IPS-18a (cell line): ENCODE data around the gene SLC1A3.

ENCODE experiments used
- H3K27ac ChIP-seq: one replicate; pipeline ENCODE4 v1.5.1; 2013; ENCODE audit warnings: low read length
- H3K27me3 ChIP-seq: one replicate; pipeline ENCODE4 v1.6.1; 2013; ENCODE audit warnings: mild to moderate bottlenecking, low read length; ENCODE audit not compliant: control insufficient read depth, insufficient read depth
- H3K36me3 ChIP-seq: one replicate; pipeline ENCODE4 v1.6.1; 2013; ENCODE audit warnings: low read depth, low read length; ENCODE audit not compliant: control insufficient read depth
- H3K4me1 ChIP-seq: one replicate; pipeline ENCODE4 v1.6.1; 2013; ENCODE audit warnings: low read depth, low read length; ENCODE audit not compliant: control insufficient read depth
- H3K4me3 ChIP-seq: one replicate; pipeline ENCODE4 v1.5.1; 2013; ENCODE audit warnings: low read length
- H3K9ac ChIP-seq: one replicate; pipeline ENCODE4 v1.6.1; 2013; ENCODE audit warnings: mild to moderate bottlenecking, low read length, moderate library complexity
- H3K9me3 ChIP-seq: one replicate; pipeline ENCODE4 v1.6.1; 2013; ENCODE audit warnings: low read depth, low read length; ENCODE audit not compliant: control insufficient read depth

SLC1A3 gene

DNA sequence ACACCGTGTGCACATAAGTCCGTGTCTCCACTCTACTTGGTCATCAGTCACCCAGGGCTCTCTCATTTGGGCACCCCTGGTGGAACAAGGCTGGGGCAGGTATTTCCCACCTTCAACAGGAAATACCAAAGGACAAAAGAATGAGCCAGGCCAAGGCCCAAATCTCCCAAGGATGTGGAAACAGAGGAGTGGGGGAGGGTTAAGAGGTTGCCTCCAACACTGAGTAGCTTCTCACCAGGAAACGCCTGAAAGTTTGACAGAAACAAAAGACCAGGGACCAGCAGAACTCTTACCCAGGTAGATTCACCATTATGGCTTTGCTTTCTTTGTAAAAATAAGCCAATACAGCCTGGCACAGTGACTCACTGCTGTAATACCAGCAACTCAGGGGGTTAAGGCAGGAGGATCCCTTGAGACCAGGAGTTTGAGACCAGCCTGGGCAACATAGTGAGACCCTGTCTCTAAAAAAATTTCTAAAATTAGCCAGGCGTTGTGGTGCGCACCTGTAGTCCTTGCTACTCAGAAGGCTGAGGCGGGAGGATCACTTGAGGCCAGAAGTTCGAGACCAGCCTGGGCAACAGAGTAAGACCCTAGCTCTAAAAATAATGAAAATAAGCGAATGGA is 12.7 kb downstream of the SLC1A3 start:
- H3K9ac ChIP-seq = no peak overlapping the region
- no peaks in the 10 kb centered on the region for H3K36me3 ChIP-seq
- H3K27me3 ChIP-seq = no peaks in the 10 kb centered on the region
- H3K4me1 ChIP-seq = peaks cover 27% of the 10 kb centered on the region
- H3K4me3 ChIP-seq = no peak overlapping the region
- peak overlapping the region; percentile 25 for H3K27ac ChIP-seq
- H3K9me3 ChIP-seq = no peaks in the 10 kb centered on the region

DNA sequence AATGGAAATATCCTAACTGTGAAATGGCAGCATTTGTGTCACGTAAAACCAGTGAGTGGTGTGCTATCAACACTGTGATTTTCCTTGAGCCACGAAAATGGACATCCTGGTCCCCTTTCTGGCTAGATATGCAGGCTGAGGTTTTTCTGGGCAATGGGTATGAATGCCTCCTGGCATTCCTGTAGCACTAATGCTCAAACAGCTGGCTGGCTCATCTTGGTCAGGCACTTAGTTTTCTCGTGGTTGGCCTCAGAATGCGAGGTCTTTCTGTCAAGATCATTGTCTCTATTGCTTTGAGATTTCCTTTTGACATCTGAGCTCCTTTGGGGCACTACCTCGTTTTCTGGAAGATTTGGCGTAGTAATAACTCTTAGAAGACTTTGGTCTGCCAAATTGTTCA is 15.6 kb downstream of the SLC1A3 start:
- peaks cover 25% of the 10 kb centered on the region for H3K4me1 ChIP-seq
- H3K4me3 ChIP-seq = no peak overlapping the region
- H3K9ac ChIP-seq = no peak overlapping the region
- H3K9me3 ChIP-seq = no peaks in the 10 kb centered on the region
- no peak overlapping the region for H3K27ac ChIP-seq
- no peaks in the 10 kb centered on the region for H3K36me3 ChIP-seq
- H3K27me3 ChIP-seq = no peaks in the 10 kb centered on the region

DNA sequence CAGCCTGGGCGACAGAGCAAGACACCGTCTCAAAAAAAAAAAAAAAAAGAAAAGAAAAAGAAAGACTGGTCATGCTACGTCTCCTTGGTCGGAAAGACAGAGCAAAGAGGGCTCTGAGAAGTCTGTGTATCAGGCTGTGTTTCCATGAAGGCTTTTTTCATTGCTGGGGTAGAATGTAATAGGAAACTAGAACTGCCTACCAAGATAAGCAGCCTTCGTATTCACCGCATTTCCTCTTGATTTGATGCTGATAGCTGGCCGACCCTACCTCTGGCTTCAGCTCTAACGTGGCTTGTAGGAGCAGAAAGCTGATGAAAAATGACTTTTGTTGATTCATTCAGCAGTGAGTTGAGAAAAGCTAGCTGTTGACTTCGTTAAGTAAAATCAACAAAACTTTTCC is 17.4 kb downstream of the SLC1A3 start:
- H3K4me1 ChIP-seq = peaks cover 10% of the 10 kb centered on the region
- H3K27ac ChIP-seq = no peak overlapping the region
- H3K9me3 ChIP-seq = no peaks in the 10 kb centered on the region
- H3K9ac ChIP-seq = no peak overlapping the region
- H3K4me3 ChIP-seq = no peak overlapping the region
- H3K36me3 ChIP-seq = no peaks in the 10 kb centered on the region
- no peaks in the 10 kb centered on the region for H3K27me3 ChIP-seq

DNA sequence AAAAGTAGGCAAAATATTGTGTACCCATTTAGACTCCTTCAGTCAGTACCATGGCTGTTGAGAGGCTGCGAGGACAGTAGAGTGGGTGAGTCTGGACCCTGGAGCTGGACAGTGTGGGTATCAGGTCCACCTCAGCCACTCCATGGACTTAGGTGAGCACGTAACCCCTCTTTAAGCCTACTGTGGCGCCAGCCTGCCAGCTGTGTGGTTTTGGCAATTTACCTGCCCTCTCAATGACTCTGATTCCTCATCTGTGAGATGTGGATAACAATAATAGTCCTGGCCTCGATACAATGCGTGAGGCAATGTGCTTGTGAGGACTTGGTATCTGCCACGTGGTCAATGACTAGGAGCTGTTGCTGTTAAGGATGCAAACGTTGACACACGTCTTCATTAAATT is 17.9 kb downstream of the SLC1A3 start:
- no peak overlapping the region for H3K9ac ChIP-seq

DNA sequence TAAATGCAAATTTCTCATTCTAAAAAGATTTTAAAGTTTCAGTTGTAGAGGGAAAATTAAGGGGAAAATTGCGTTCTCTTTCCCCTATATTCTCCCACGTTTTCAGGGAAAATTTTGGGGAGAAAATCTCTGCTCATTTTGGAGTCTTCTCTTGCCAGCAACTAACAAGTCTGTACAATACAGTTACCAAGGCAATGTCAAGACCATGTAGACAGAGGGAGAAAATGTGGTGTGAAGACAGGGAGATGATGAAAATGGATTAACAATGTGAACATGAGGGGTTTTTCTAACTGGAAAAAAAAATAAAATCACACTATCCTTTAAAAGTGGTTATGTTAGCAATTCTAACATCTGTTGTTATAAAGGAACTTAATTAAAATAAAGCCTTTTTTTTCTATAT is 22.3 kb downstream of the SLC1A3 start:
- Histone ChIP-seq H3K9ac (no peak overlapping the region), H3K4me3 (no peak overlapping the region), H3K27ac (no peak overlapping the region), H3K9me3 (no peaks in the 10 kb centered on the region), H3K4me1 (no peaks in the 10 kb centered on the region), H3K36me3 (peaks cover 21% of the 10 kb centered on the region), H3K27me3 (no peaks in the 10 kb centered on the region)

More for the DNA sequence above, 17.9 kb downstream of the SLC1A3 start:
- Histone ChIP-seq H3K9me3 (no peaks in the 10 kb centered on the region), H3K4me3 (no peak overlapping the region), H3K27ac (no peak overlapping the region), H3K4me1 (peaks cover 9% of the 10 kb centered on the region), H3K27me3 (no peaks in the 10 kb centered on the region), H3K36me3 (no peaks in the 10 kb centered on the region)

DNA sequence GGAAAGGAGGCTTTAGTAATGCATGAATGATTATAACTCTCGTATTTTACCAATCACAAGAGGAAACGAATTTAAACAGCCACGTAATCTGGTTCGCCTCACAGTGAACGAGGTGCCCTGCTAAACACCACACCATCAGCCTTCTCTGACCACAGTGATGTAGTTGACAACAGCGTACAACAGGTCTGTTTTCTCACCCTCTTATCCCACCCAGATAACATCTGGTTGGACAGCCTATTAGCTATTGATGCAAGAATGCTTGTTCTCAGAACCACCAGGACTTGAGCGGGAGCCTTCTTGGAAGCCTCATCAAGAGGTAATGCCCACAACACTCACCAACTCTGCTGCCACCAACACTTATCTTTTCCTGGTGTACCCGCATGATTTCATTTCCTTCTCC is 23.3 kb downstream of the SLC1A3 start:
- Histone ChIP-seq H3K4me3 (no peak overlapping the region), H3K9me3 (no peaks in the 10 kb centered on the region), H3K27me3 (no peaks in the 10 kb centered on the region), H3K9ac (no peak overlapping the region), H3K4me1 (no peaks in the 10 kb centered on the region), H3K27ac (no peak overlapping the region), H3K36me3 (peaks cover 21% of the 10 kb centered on the region)

DNA sequence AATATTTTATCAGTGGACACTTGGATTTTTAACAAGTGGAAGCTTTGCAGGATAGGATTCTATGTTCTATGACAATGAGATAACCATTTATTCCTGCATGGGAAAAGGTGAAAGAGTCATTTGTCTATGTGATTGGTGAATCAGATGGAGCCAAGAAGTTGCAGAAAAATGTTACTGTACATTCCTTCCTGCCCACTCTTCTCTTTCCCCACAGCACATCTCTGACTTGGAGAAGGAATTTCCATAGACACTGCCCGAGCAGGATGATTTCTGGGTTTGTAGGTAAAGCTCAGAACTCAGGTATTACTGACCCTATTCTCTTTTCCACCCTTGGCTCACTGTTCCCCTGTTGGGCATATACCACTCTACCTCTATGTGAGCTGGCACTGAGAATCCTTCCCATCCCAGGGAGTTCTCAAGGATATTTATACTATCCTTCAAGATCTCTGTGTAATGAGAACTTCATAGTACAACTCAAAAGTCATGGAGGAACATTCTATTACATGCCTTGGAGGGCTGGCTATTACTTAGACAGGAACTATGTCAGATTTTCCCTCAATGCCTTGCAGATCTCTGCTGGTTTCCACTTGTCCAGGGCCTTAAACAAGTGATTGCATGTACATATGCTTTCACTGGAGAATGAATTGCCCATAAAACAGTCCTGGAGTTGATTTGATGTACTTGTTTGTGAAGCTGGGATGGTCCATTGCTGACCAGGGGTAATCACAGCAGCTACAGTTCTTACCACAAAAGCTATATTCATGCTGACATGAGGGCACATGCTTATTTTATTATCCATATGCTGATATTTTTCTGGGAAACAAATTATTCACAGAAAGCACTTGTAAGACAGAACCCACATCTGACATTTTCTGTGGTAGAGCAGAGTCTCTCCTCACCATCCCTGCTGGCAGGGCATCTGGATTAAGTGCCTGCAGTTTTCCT is 24.1 kb downstream of the SLC1A3 start:
- Histone ChIP-seq H3K36me3 (peaks cover 25% of the 10 kb centered on the region), H3K4me3 (no peak overlapping the region), H3K9ac (no peak overlapping the region), H3K9me3 (no peaks in the 10 kb centered on the region), H3K4me1 (no peaks in the 10 kb centered on the region), H3K27me3 (no peaks in the 10 kb centered on the region), H3K27ac (no peak overlapping the region)

DNA sequence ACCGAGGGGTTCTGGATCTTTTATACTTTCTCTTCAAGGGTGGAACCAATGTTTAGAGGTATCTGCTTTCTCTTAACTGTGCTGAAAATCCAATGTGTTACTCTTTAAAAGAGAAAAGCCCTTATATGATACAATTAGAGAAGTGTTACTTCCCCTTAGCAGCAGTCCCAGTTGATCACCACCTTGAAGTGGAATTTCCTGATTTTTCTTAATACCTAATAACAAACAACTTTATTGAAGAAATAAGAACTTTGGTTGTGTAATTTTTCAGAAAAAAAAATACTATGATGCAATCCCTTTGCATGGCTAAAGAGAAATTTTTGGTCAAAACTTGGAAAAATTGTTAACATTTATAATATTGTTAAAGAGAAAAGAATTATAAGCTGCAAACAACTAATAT is 24.7 kb downstream of the SLC1A3 start:
- Histone ChIP-seq H3K9me3 (no peaks in the 10 kb centered on the region), H3K36me3 (peaks cover 25% of the 10 kb centered on the region), H3K27me3 (no peaks in the 10 kb centered on the region), H3K9ac (no peak overlapping the region), H3K4me1 (no peaks in the 10 kb centered on the region), H3K4me3 (no peak overlapping the region), H3K27ac (no peak overlapping the region)

DNA sequence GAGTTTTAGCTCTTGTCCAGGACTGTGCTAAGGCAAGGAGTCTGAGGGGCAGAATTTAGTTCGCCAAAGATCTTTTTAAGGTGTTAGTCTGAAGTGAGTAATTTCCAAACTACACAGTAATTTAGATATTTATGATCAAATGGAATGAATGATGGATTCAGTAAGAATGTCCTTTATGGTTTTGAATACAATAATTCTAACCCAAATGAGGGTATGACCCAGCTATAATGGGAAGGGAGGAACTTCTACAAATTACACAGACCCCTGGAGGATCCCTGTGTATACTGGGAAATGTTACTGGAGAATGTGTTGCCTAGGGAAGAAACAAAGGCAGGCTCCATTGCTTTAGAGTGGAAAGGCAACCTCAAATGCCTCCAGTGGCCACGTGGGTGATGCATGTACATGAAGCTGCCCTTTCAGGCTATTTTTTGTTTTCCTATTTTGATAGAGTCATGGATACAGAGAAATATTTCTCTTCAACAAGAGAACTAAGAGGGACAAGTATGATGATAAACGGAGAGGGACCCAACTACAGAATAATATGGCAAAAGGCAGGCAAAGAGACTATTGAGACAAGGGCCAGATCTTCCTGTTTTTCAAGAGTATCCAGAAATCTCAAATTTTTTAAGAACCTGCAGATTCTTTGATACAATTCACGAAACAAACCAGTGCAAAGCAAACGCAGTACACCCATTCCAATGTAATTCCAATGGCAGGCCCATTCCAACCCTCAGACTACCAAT is 25.4 kb downstream of the SLC1A3 start:
- Histone ChIP-seq H3K36me3 (peaks cover 25% of the 10 kb centered on the region), H3K4me1 (no peaks in the 10 kb centered on the region), H3K9ac (no peak overlapping the region), H3K4me3 (no peak overlapping the region), H3K27me3 (no peaks in the 10 kb centered on the region), H3K9me3 (no peaks in the 10 kb centered on the region), H3K27ac (no peak overlapping the region)

DNA sequence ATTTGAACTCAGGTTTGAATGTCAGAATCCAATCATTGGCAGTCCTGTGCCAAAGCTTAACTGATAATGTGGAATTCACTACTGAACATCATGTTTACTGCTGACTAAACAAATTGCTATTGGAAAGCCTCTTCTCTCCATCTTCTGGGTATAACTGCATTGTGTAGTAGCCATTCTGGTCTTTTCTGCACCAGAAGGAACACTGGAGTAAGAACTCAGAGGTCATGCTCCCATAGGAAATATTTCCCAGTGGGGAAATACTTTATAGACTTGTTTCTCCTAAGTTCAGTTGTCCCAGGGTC is 25.9 kb downstream of the SLC1A3 start:
- no peak overlapping the region for H3K4me3 ChIP-seq
- H3K27ac ChIP-seq = no peak overlapping the region
- H3K27me3 ChIP-seq = no peaks in the 10 kb centered on the region
- no peaks in the 10 kb centered on the region for H3K4me1 ChIP-seq
- H3K36me3 ChIP-seq = peaks cover 25% of the 10 kb centered on the region
- H3K9me3 ChIP-seq = no peaks in the 10 kb centered on the region
- H3K9ac ChIP-seq = no peak overlapping the region

DNA sequence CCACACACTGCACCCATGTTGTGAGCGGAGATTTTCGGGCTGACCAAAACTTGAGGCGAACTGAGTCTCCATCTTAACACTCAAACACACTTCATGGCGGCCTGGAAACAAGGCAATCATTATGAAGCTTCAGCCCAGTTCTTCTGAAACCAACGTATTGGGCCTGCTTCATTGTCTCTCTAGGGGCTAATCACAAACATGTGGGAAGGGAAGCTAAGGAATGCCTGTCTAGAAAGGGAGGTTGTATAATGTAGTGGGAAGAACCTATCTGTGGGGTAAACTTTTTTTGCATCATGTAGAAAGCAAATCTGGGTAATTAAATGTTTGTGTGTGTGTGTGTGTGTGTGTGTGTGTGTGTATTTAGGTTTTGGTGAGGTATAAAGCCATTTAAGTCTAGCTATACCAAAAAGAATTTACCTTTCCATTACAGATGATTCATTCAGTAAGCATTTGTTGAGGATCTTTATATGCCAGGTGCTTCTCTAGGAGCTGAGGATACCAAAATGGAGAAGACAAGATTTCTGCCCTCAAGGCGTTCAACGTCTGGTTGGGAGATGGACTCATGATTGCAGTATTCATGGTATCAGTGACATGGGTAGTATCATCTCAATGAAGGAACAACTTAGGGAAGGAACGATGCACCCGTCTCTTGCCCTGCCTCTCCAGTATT is 29.4 kb downstream of the SLC1A3 start:
- Histone ChIP-seq H3K36me3 (peaks cover 16% of the 10 kb centered on the region), H3K4me1 (no peaks in the 10 kb centered on the region), H3K9me3 (no peaks in the 10 kb centered on the region), H3K27me3 (no peaks in the 10 kb centered on the region), H3K27ac (no peak overlapping the region), H3K4me3 (no peak overlapping the region), H3K9ac (no peak overlapping the region)
